Measurements from ENCODE around the gene TRIO. TPM values are rescaled to one million over a fixed set of nuclear protein-coding genes. Genes with fewer than 3 reads are reported as not detected.

The TRIO gene
- total and polyA plus RNA-seq, 2 donors (not counting 3 experiments of a cell fraction or from before 2014, with no cell fraction given), result 82.9 to 248 TPM

- H3K4me2 ChIP-seq (ENCODE audit: insufficient read depth, low read length), result no peak overlapping the region
- H3K36me3 ChIP-seq (ENCODE audit: control insufficient read depth in 2 of 2, extremely low read depth in 1 of 2, insufficient read depth in 2 of 2, low read length in 2 of 2), result peaks cover 7 to 14% of the 10 kb centered on the region in 2 experiments
- no peaks in the 10 kb centered on the region for H3K9me3 ChIP-seq (replicated peaks; ENCODE audit: control insufficient read depth, insufficient read depth, low read length)
- ChIA-PET CTCF (interaction anchor here (1.5 to 2.0 kb wide), 2 partner anchors 9 to 293 kb away, joined by 5 read pairs; no protein-coding TSS in a partner anchor), POLR2A (no interaction called here)
- TF ChIP-seq, protein P1, sequence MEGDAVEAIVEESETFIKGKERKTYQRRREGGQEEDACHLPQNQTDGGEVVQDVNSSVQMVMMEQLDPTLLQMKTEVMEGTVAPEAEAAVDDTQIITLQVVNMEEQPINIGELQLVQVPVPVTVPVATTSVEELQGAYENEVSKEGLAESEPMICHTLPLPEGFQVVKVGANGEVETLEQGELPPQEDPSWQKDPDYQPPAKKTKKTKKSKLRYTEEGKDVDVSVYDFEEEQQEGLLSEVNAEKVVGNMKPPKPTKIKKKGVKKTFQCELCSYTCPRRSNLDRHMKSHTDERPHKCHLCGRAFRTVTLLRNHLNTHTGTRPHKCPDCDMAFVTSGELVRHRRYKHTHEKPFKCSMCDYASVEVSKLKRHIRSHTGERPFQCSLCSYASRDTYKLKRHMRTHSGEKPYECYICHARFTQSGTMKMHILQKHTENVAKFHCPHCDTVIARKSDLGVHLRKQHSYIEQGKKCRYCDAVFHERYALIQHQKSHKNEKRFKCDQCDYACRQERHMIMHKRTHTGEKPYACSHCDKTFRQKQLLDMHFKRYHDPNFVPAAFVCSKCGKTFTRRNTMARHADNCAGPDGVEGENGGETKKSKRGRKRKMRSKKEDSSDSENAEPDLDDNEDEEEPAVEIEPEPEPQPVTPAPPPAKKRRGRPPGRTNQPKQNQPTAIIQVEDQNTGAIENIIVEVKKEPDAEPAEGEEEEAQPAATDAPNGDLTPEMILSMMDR (IDR thresholded peaks at IDR 0.05; ENCODE audit: extremely low read depth in 1 of 2, insufficient read depth in 1 of 2, low read depth in 1 of 2, low read length in 2 of 2), result no peak
- TF ChIP-seq POLR2A (IDR thresholded peaks at IDR 0.05; ENCODE audit: low read depth, low read length), result no peak
- no peak for TF ChIP-seq FOS (IDR thresholded peaks at IDR 0.05; ENCODE audit: borderline replicate concordance, insufficient read depth, low read length)
- TF ChIP-seq MAX (IDR thresholded peaks at IDR 0.05; ENCODE audit: insufficient read depth, insufficient read length), result no peak
- no peak for TF ChIP-seq GATA2 (IDR thresholded peaks at IDR 0.05; ENCODE audit: insufficient read depth, insufficient read length, low read depth, low read length)
- TF ChIP-seq POLR2AphosphoS5 (IDR thresholded peaks at IDR 0.05; ENCODE audit: insufficient read depth, low read depth, low read length), result no peak
- TF ChIP-seq JUN (IDR thresholded peaks at IDR 0.05; ENCODE audit: borderline replicate concordance, insufficient read depth, insufficient read length, low read depth), result no peak
- no peak for TF ChIP-seq EZH2 (IDR thresholded peaks at IDR 0.05; ENCODE audit: borderline replicate concordance, low read depth, low read length, severe bottlenecking)
- no peak for TF ChIP-seq MYC (IDR thresholded peaks at IDR 0.05; ENCODE audit: low read depth, low read length)
- H3K79me2 ChIP-seq (ENCODE audit: control insufficient read depth, insufficient read depth, low read length), result peaks cover 39% of the 10 kb centered on the region
- peak; percentile 15 for DNase-seq (ENCODE audit: low read depth, low spot score)
- no peak overlapping the region for H2AFZ ChIP-seq (ENCODE audit: low read depth, low read length)
- no peaks in the 10 kb centered on the region for H3K27me3 ChIP-seq (ENCODE audit: control insufficient read depth in 2 of 2, insufficient read depth in 2 of 2, low read length in 2 of 2)
- H3K9ac ChIP-seq (replicated peaks; ENCODE audit: extremely low read depth, insufficient read depth, low read length), result no peak overlapping the region
- H3K4me3 ChIP-seq (replicated peaks in 1 of 3; ENCODE audit: insufficient read depth in 1 of 3, low read depth in 1 of 3, low read length in 3 of 3), result no peak overlapping the region
- FAIRE-seq, result peak; percentile 77
- peaks cover 29% of the 10 kb centered on the region for H3K4me1 ChIP-seq (ENCODE audit: control insufficient read depth, extremely low read depth, insufficient read depth, low read length)
- intact Hi-C loops (cut with micrococcal nuclease), result no loop called here
- H3K9me1 ChIP-seq (replicated peaks; ENCODE audit: control insufficient read depth, extremely low read depth, insufficient read depth, low read length), result no peaks in the 10 kb centered on the region
- dilution Hi-C loops (cut with MboI; ENCODE audit: extremely low pct_ligation_motif_present, low sequenced_read_pairs), result no loop called here
- peaks cover 2% of the 10 kb centered on the region for H4K20me1 ChIP-seq (replicated peaks; ENCODE audit: control insufficient read depth, extremely low read depth, insufficient read depth, low read length)
- H3K27ac ChIP-seq (ENCODE audit: insufficient read depth, low read depth, low read length), result no peak overlapping the region
- BruUV-seq (replicated peaks), result no TSS peak
Observed at GRCh38 chr5:14355391-14355790, 212.2 kb downstream of the TRIO start.
